ENCODE measurements around the gene GAK. TPM values are rescaled to one million over a fixed set of nuclear protein-coding genes. Genes with fewer than 3 reads are reported as not detected.
"Not testable (repeated sequence)": the region's sequence is repeated elsewhere in the genome, so short reads cannot be mapped to it uniquely, and the experiment has no call there.

The GAK gene
- total RNA-seq = 116 and 119 TPM in 2 replicates
- long read RNA-seq, full-length matches to known transcripts = 1 of 13 reads
- long read RNA-seq, partial matches to known transcripts = 6 of 13 reads
- long read RNA-seq, other reads (novel, unspliced or antisense) = 6 of 13 reads

GRCh38 chr4:931960-932712 lies at the start of gene GAK, which contains the start of gene TMEM175:
GAK (minus strand) TSS chr4:932316; CDS start chr4:932187, 129 bp downstream.
TMEM175 (plus strand) TSS chr4:932460; CDS start chr4:947740, 15,280 bp downstream.
- H3K4me3 Mint-ChIP-seq (ENCODE audit: low read depth) = peak within 1 kb of the TSS; percentile 97
- peaks cover 30% of the 10 kb centered on the region for H3K4me1 Mint-ChIP-seq (ENCODE audit: low read depth)
- peak within 1 kb of the TSS; percentile 97 for H3K27ac Mint-ChIP-seq
- TF ChIP-seq, protein P1, sequence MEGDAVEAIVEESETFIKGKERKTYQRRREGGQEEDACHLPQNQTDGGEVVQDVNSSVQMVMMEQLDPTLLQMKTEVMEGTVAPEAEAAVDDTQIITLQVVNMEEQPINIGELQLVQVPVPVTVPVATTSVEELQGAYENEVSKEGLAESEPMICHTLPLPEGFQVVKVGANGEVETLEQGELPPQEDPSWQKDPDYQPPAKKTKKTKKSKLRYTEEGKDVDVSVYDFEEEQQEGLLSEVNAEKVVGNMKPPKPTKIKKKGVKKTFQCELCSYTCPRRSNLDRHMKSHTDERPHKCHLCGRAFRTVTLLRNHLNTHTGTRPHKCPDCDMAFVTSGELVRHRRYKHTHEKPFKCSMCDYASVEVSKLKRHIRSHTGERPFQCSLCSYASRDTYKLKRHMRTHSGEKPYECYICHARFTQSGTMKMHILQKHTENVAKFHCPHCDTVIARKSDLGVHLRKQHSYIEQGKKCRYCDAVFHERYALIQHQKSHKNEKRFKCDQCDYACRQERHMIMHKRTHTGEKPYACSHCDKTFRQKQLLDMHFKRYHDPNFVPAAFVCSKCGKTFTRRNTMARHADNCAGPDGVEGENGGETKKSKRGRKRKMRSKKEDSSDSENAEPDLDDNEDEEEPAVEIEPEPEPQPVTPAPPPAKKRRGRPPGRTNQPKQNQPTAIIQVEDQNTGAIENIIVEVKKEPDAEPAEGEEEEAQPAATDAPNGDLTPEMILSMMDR (IDR thresholded peaks at IDR 0.05; ENCODE audit: unreplicated experiment) = no peak
- H3K27me3 Mint-ChIP-seq = no peaks in the 10 kb centered on the region
- peak; percentile 95 for DNase-seq (ENCODE audit: low spot score, unreplicated experiment)
- no peaks in the 10 kb centered on the region for H3K36me3 Mint-ChIP-seq (ENCODE audit: insufficient read depth)
- no peaks in the 10 kb centered on the region for H3K9me3 Mint-ChIP-seq (ENCODE audit: low read depth)

DNA sequence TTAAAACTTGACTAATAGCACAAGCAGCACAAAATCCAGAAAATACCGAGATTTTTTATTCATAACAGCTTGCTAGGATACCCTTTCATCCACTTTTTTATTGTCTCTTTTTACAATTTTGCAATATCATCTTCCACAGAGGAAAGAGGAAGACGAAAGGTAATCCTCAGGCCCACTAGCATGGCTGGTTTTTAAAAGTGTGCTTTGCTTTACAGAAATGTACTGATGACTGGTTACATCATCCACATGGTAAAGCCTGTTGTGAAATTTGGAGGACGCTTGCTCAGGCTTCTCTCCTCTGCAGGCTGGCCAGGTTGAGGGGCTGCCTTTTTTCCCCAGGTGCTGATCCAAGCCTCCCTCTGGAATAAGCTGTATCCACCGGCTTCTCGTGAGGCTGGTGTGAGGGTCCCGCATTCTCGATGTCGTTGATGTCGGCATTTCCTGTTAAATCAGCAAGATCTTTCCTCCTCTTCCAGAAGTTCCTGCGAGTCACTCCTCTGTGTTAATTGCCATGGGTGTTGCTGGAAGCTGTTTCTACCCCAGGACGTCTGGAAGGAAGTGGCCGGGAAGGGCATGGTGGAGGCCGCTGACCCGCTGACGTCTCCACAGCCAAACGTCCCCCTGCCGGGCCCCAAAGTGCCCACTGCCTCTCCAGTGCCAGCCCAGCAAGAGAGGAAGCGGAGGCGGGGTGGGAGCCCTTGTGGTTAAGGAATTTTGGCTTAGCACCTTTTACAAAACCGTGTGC lies 47.0 kb upstream of the GAK start:
- TF ChIP-seq, protein P1 (IDR thresholded peaks at IDR 0.05; ENCODE audit: unreplicated experiment) = no peak
- no peak for DNase-seq (ENCODE audit: low spot score, unreplicated experiment)
- no peak overlapping the region for H3K4me3 Mint-ChIP-seq (ENCODE audit: low read depth)
- H3K4me1 Mint-ChIP-seq (ENCODE audit: low read depth) = no peaks in the 10 kb centered on the region
- H3K9me3 Mint-ChIP-seq (ENCODE audit: low read depth) = no peaks in the 10 kb centered on the region
- H3K27ac Mint-ChIP-seq = no peak overlapping the region
- H3K36me3 Mint-ChIP-seq (ENCODE audit: insufficient read depth) = no peaks in the 10 kb centered on the region
- peaks cover 3% of the 10 kb centered on the region for H3K27me3 Mint-ChIP-seq

GRCh38 chr4:976016-976415 lies 43.9 kb upstream of the GAK start:
- H3K27me3 Mint-ChIP-seq; H3K36me3 Mint-ChIP-seq (ENCODE audit: insufficient read depth): not testable (repeated sequence)

DNA sequence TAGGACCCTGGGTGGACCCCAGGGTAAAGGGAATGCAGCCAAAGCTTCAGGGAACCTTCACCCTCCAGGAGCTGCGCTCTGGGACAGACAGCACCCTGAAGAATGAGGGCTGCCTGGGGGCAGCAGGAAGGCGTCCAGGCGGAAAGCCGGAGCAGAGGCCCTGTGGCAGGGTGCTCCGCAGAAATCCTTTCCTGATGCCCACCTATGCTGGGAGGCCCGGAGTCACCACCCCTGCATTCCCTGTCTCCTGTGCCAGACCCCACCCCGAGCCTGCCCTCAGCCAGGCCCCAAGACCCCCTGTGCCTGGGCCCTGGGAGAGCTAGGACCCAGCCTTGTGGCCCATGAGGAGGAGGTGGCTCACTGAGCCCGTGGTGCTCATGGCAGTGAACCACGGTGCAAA lies 42.6 kb upstream of the GAK start:
- Mint-ChIP-seq H3K36me3 (ENCODE audit: insufficient read depth) (no peaks in the 10 kb centered on the region), H3K27me3 (peaks cover 4% of the 10 kb centered on the region), H3K4me3 (ENCODE audit: low read depth) (no peak overlapping the region), H3K9me3 (ENCODE audit: low read depth) (no peaks in the 10 kb centered on the region), H3K4me1 (ENCODE audit: low read depth) (no peaks in the 10 kb centered on the region), H3K27ac (no peak overlapping the region)
- TF ChIP-seq, protein P1 (IDR thresholded peaks at IDR 0.05; ENCODE audit: unreplicated experiment) = no peak
- no peak for DNase-seq (ENCODE audit: low spot score, unreplicated experiment)

More at GRCh38 chr4:976016-976415, 43.9 kb upstream of the GAK start:
- not testable (repeated sequence) for H3K4me1 Mint-ChIP-seq (ENCODE audit: low read depth); H3K4me3 Mint-ChIP-seq (ENCODE audit: low read depth); DNase-seq (ENCODE audit: low spot score, unreplicated experiment); H3K9me3 Mint-ChIP-seq (ENCODE audit: low read depth); H3K27ac Mint-ChIP-seq

DNA sequence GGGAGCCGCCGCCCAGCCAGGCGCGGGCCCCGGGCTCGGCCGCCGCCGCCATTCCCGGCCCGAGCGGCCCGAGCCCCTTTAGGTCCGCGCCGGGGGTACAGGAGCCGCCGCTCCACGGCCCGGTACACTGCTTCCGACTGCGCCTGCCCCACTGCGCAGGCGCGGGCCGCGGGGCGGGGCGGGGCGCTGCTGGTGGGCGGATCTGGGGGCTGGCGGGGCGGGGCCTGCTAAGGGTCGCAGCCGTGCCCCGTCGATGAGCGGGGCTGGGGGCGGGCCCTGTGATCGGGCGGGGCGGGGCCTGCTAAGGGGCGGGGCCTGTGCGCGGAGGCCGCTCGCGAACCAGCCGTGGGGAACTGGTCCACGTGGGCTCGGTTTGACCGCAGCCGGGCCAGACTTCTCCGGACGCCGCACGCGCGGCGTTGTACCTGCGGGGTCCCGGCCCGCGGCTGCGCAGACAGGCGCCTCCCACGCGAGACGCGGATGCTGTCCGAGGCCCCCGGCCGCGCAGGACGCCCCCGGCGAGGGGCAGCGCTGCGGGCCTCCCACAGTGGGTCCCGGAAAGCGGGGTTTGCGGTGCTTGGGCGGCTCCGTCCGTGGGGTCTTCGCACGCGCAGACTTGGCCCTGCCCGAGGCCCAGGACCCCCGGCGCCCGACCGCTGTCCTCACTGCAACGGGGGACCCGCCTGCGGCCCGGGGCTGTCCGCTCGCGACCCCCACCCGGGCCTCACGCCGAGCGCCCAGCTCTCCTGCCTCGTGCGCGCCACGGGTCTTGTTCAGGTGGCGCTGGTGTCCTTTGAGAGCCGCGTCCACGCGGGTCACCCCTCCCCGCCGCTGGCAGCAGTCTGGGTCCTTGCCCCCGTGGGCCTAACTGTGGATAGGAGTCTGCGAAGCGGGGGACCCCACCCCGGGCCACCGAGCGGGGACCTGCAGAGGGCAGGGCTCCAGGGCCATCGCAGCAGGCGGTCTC lies 41.6 kb upstream of the GAK start, which contains the start of gene DGKQ:
Gene DGKQ, minus strand, starts transcription at position 139 of the 967 bp plus-strand sequence. Its CDS starts 87 bp downstream, at position 52.
- no peaks in the 10 kb centered on the region for H3K9me3 Mint-ChIP-seq (ENCODE audit: low read depth)
- H3K27me3 Mint-ChIP-seq = peaks cover 4% of the 10 kb centered on the region
- H3K4me1 Mint-ChIP-seq (ENCODE audit: low read depth) = no peaks in the 10 kb centered on the region
- H3K27ac Mint-ChIP-seq = no peak within 1 kb of the TSS
- TF ChIP-seq, protein P1 (IDR thresholded peaks at IDR 0.05; ENCODE audit: unreplicated experiment) = no peak
- no peaks in the 10 kb centered on the region for H3K36me3 Mint-ChIP-seq (ENCODE audit: insufficient read depth)
- H3K4me3 Mint-ChIP-seq (ENCODE audit: low read depth) = peak within 1 kb of the TSS; percentile 56
- DNase-seq (ENCODE audit: low spot score, unreplicated experiment) = peak; percentile 78

All from progenitor cell of endocrine pancreas (in vitro differentiated cells).